Suprapubic skin (tissue), 4 donors: Measurements from ENCODE around the gene MAD1L1. TPM values are rescaled to one million over a fixed set of nuclear protein-coding genes. Genes with fewer than 3 reads are reported as not detected.
A peak's percentile ranks its signal among the peaks of the same experiment; 100 is the strongest.

Source experiments
- DNase-seq, 2 donors: peaks; one replicate each; pipeline ENCODE4 v3.0.0-alpha.2; 2019; ENCODE audit warnings: low spot score in 2 of 2
- H3K27ac ChIP-seq: fragments of 200-600 bp; sonication (generic); one replicate; pipeline ENCODE4 v1.5.1; 2019
- H3K27me3 ChIP-seq: fragments of 200-600 bp; sonication (generic); one replicate; pipeline ENCODE4 v1.5.1; 2019
- H3K36me3 ChIP-seq: fragments of 200-600 bp; sonication (generic); one replicate; pipeline ENCODE4 v1.5.1; 2019
- H3K4me1 ChIP-seq: fragments of 200-600 bp; sonication (generic); one replicate; pipeline ENCODE4 v1.5.1; 2019
- H3K4me3 ChIP-seq: fragments of 200-600 bp; sonication (generic); one replicate; pipeline ENCODE4 v1.5.1; 2019; ENCODE audit warnings: mild to moderate bottlenecking
- H3K9me3 ChIP-seq: fragments of 200-600 bp; sonication (generic); one replicate; pipeline ENCODE4 v1.5.1; 2019
- CTCF ChIP-seq, 2 donors: fragments of 200-600 bp in 1 of 2; fragments of 450-650 bp in 1 of 2; sonication (generic) in 1 of 2; IDR thresholded peaks; one replicate each; pipeline ENCODE4 v1.5.1; 2016 to 2019; ENCODE audit warnings: antibody characterized with exemption in 2 of 2, mild to moderate bottlenecking in 1 of 2, moderate library complexity in 1 of 2
- EP300 ChIP-seq: sonication (generic); formaldehyde crosslinking; IDR thresholded peaks from one replicate; pipeline ENCODE4 v1.6.1; 2017; ENCODE audit warnings: antibody characterized with exemption
- POLR2A ChIP-seq, 2 donors: fragments of 450-650 bp; IDR thresholded peaks; one replicate each; pipeline ENCODE4 v1.6.1; 2017; ENCODE audit warnings: antibody characterized with exemption in 2 of 2, mild to moderate bottlenecking in 2 of 2, moderate library complexity in 2 of 2
- POLR2AphosphoS5 ChIP-seq, 3 donors: sonication (generic); formaldehyde crosslinking; IDR thresholded peaks; one replicate each; pipeline ENCODE4 v1.6.1; 2017; ENCODE audit warnings: antibody characterized with exemption in 3 of 3
- WGBS: methylation state at CpG from one replicate; pipeline ENCODE4 v1.1.5; 2018; 5-methylcytosine and 5-hydroxymethylcytosine counted together
- total RNA-seq, 4 donors: library from RNA; depleted of rRNA; stranded (reverse); fragments of >200 nt; gene quantifications; one replicate each; pipeline ENCODE4 v1.1.0, GENCODE V29; 2016

The MAD1L1 gene
- total RNA-seq, 4 donors from 2014 or later, result 53.2 to 69.8 (median 62.2) TPM

GRCh38 chr7:2050511-2050866, 182.3 kb downstream of the MAD1L1 start:
- DNase-seq, result no peak
- Histone ChIP-seq H3K9me3 (no peaks in the 10 kb centered on the region), H3K27me3 (no peaks in the 10 kb centered on the region), H3K27ac (no peak overlapping the region), H3K36me3 (no peaks in the 10 kb centered on the region), H3K4me3 (no peak overlapping the region), H3K4me1 (peaks cover 18% of the 10 kb centered on the region)
- 96% methylated on average over 6 of the region's 7 CpGs for WGBS
- no peak for TF ChIP-seq POLR2A (IDR thresholded peaks at IDR 0.05)
- no peak for TF ChIP-seq CTCF (IDR thresholded peaks at IDR 0.05)
- TF ChIP-seq EP300, result no peak
- TF ChIP-seq POLR2AphosphoS5 (IDR thresholded peaks at IDR 0.05), result no peak

- Histone ChIP-seq H3K4me3 (no peak overlapping the region), H3K27ac (no peak overlapping the region), H3K4me1 (peaks cover 15% of the 10 kb centered on the region), H3K36me3 (no peaks in the 10 kb centered on the region), H3K27me3 (no peaks in the 10 kb centered on the region), H3K9me3 (no peaks in the 10 kb centered on the region)
- DNase-seq, result no peak
- TF ChIP-seq POLR2AphosphoS5 (IDR thresholded peaks at IDR 0.05) (no peak), POLR2A (IDR thresholded peaks at IDR 0.05) (no peak), EP300 (no peak)
- 81% methylated on average over 10 of the region's 37 CpGs for WGBS
These were observed 182.8 kb downstream of the MAD1L1 start for GRCh38 chr7:2049782-2050510.

- Histone ChIP-seq H3K9me3 (no peaks in the 10 kb centered on the region), H3K27me3 (no peaks in the 10 kb centered on the region), H3K4me1 (peaks cover 15% of the 10 kb centered on the region), H3K27ac (no peak overlapping the region), H3K4me3 (no peak overlapping the region), H3K36me3 (no peaks in the 10 kb centered on the region)
- TF ChIP-seq CTCF (IDR thresholded peaks at IDR 0.05) (no peak), POLR2A (IDR thresholded peaks at IDR 0.05) (no peak), POLR2AphosphoS5 (IDR thresholded peaks at IDR 0.05) (no peak), EP300 (no peak)
- no peak for DNase-seq
- 74% methylated on average over 6 of the region's 15 CpGs for WGBS
These were observed 183.5 kb downstream of the MAD1L1 start for GRCh38 chr7:2049111-2049781.

GRCh38 chr7:2048531-2048930, 184.2 kb downstream of the MAD1L1 start:
- Histone ChIP-seq H3K27ac (no peak overlapping the region), H3K27me3 (no peaks in the 10 kb centered on the region), H3K9me3 (no peaks in the 10 kb centered on the region), H3K4me1 (peaks cover 15% of the 10 kb centered on the region), H3K36me3 (peaks cover 3% of the 10 kb centered on the region), H3K4me3 (no peak overlapping the region)
- peak in 1 of 2 donors; percentile 67 for DNase-seq
- WGBS, result 67% methylated on average over 11 of the region's 11 CpGs
- TF ChIP-seq POLR2A (IDR thresholded peaks at IDR 0.05), result no peak
- TF ChIP-seq POLR2AphosphoS5 (IDR thresholded peaks at IDR 0.05), result no peak
- TF ChIP-seq CTCF (IDR thresholded peaks at IDR 0.05), result no peak
- no peak for TF ChIP-seq EP300

- Histone ChIP-seq H3K27ac (no peak overlapping the region), H3K4me1 (peaks cover 15% of the 10 kb centered on the region), H3K27me3 (no peaks in the 10 kb centered on the region), H3K4me3 (no peak overlapping the region), H3K9me3 (no peaks in the 10 kb centered on the region), H3K36me3 (peaks cover 8% of the 10 kb centered on the region)
- WGBS, result 89% methylated on average over 4 of the region's 17 CpGs
- peak; percentile 16 to 38 for DNase-seq
- TF ChIP-seq POLR2A (IDR thresholded peaks at IDR 0.05), result no peak
- TF ChIP-seq CTCF (IDR thresholded peaks at IDR 0.05), result no peak
- TF ChIP-seq EP300, result no peak
- TF ChIP-seq POLR2AphosphoS5 (IDR thresholded peaks at IDR 0.05), result no peak
These were observed 184.7 kb downstream of the MAD1L1 start for GRCh38 chr7:2048006-2048405.
